Stimulated activated naive CD8-positive, alpha-beta T cell treated with anti-CD3 and anti-CD28 coated beads, Interleukin-15, Interleukin-2, amounts not matched to agents 100 ng/mL and 50 ng/mL, for 24 hours (primary cell): ENCODE data around the gene MRPS22.
A peak's percentile ranks its signal among the peaks of the same experiment; 100 is the strongest.

ENCODE experiments used
- H3K27ac Mint-ChIP-seq: one replicate; pipeline ENCODE4 v1.8.0; 2021; ENCODE audit warnings: mild to moderate bottlenecking, mixed read lengths
- H3K27me3 Mint-ChIP-seq: one replicate; pipeline ENCODE4 v1.8.0; 2021; ENCODE audit warnings: mixed read lengths
- H3K36me3 Mint-ChIP-seq: one replicate; pipeline ENCODE4 v1.8.0; 2021; ENCODE audit warnings: low read depth, mixed read lengths
- H3K4me1 Mint-ChIP-seq: one replicate; pipeline ENCODE4 v1.8.0; 2021; ENCODE audit warnings: low read depth, mixed read lengths
- H3K4me3 Mint-ChIP-seq: one replicate; pipeline ENCODE4 v1.8.0; 2021; ENCODE audit warnings: mild to moderate bottlenecking, mixed read lengths
- H3K9me3 Mint-ChIP-seq: one replicate; pipeline ENCODE4 v1.8.0; 2021; ENCODE audit warnings: mixed read lengths

Gene MRPS22

GRCh38 chr3:139340784-139341183 is 3.0 kb upstream of the MRPS22 start:
- no peak overlapping the region for H3K27ac Mint-ChIP-seq
- H3K4me1 Mint-ChIP-seq, result peaks cover 30% of the 10 kb centered on the region
- peaks cover 28% of the 10 kb centered on the region for H3K27me3 Mint-ChIP-seq

GRCh38 chr3:139342054-139342453 is 1.8 kb upstream of the MRPS22 start:
- H3K4me1 Mint-ChIP-seq, result peaks cover 30% of the 10 kb centered on the region
- no peak overlapping the region for H3K27ac Mint-ChIP-seq
- no peaks in the 10 kb centered on the region for H3K36me3 Mint-ChIP-seq
- H3K4me3 Mint-ChIP-seq, result no peak overlapping the region
- H3K27me3 Mint-ChIP-seq, result peaks cover 25% of the 10 kb centered on the region
- peaks cover 4% of the 10 kb centered on the region for H3K9me3 Mint-ChIP-seq

More at GRCh38 chr3:139340784-139341183, 3.0 kb upstream of the MRPS22 start:
- Mint-ChIP-seq H3K9me3 (peaks cover 4% of the 10 kb centered on the region), H3K4me3 (no peak overlapping the region), H3K36me3 (no peaks in the 10 kb centered on the region)

- Mint-ChIP-seq H3K4me3 (no peak overlapping the region), H3K27ac (no peak overlapping the region), H3K4me1 (peaks cover 8% of the 10 kb centered on the region), H3K9me3 (peaks cover 4% of the 10 kb centered on the region), H3K27me3 (peaks cover 1% of the 10 kb centered on the region), H3K36me3 (peaks cover 32% of the 10 kb centered on the region)
Observed at GRCh38 chr3:139346771-139347170, 3.0 kb downstream of the MRPS22 start.

GRCh38 chr3:139353920-139354556 is 10.2 kb downstream of the MRPS22 start:
- Mint-ChIP-seq H3K4me3 (no peak overlapping the region), H3K27ac (no peak overlapping the region), H3K36me3 (peaks cover 76% of the 10 kb centered on the region), H3K4me1 (peaks cover 51% of the 10 kb centered on the region), H3K27me3 (no peaks in the 10 kb centered on the region), H3K9me3 (no peaks in the 10 kb centered on the region)

- no peaks in the 10 kb centered on the region for H3K27me3 Mint-ChIP-seq
- H3K36me3 Mint-ChIP-seq, result peaks cover 76% of the 10 kb centered on the region
- H3K4me1 Mint-ChIP-seq, result peaks cover 56% of the 10 kb centered on the region
- H3K9me3 Mint-ChIP-seq, result no peaks in the 10 kb centered on the region
- H3K4me3 Mint-ChIP-seq, result no peak overlapping the region
- H3K27ac Mint-ChIP-seq, result peak overlapping the region; percentile 62
Observed at GRCh38 chr3:139354661-139355060, 10.8 kb downstream of the MRPS22 start.

- Mint-ChIP-seq H3K4me1 (peaks cover 56% of the 10 kb centered on the region), H3K27me3 (no peaks in the 10 kb centered on the region), H3K27ac (peak overlapping the region; percentile 82), H3K9me3 (no peaks in the 10 kb centered on the region), H3K36me3 (peaks cover 78% of the 10 kb centered on the region), H3K4me3 (no peak overlapping the region)
Observed at GRCh38 chr3:139355476-139355875, 11.7 kb downstream of the MRPS22 start.

- Mint-ChIP-seq H3K27me3 (no peaks in the 10 kb centered on the region), H3K9me3 (no peaks in the 10 kb centered on the region), H3K4me3 (no peak overlapping the region), H3K4me1 (peaks cover 57% of the 10 kb centered on the region), H3K27ac (peak overlapping the region; percentile 82), H3K36me3 (peaks cover 78% of the 10 kb centered on the region)
Observed at GRCh38 chr3:139355891-139356290, 12.1 kb downstream of the MRPS22 start.

GRCh38 chr3:139357899-139358298 is 14.1 kb downstream of the MRPS22 start:
- H3K36me3 Mint-ChIP-seq, result peaks cover 89% of the 10 kb centered on the region
- H3K4me1 Mint-ChIP-seq, result peaks cover 61% of the 10 kb centered on the region
- no peaks in the 10 kb centered on the region for H3K9me3 Mint-ChIP-seq
- H3K4me3 Mint-ChIP-seq, result peak overlapping the region; percentile 28
- H3K27me3 Mint-ChIP-seq, result no peaks in the 10 kb centered on the region
- peak overlapping the region; percentile 88 for H3K27ac Mint-ChIP-seq

GRCh38 chr3:139358841-139359562 is 15.2 kb downstream of the MRPS22 start:
- Mint-ChIP-seq H3K4me1 (peaks cover 56% of the 10 kb centered on the region), H3K27ac (peak overlapping the region; percentile 88), H3K4me3 (no peak overlapping the region), H3K27me3 (no peaks in the 10 kb centered on the region), H3K9me3 (no peaks in the 10 kb centered on the region), H3K36me3 (peaks cover 93% of the 10 kb centered on the region)

GRCh38 chr3:139361276-139361675 is 17.5 kb downstream of the MRPS22 start:
- no peaks in the 10 kb centered on the region for H3K27me3 Mint-ChIP-seq
- no peak overlapping the region for H3K27ac Mint-ChIP-seq
- H3K36me3 Mint-ChIP-seq, result peaks cover 93% of the 10 kb centered on the region
- peaks cover 39% of the 10 kb centered on the region for H3K4me1 Mint-ChIP-seq
- H3K9me3 Mint-ChIP-seq, result no peaks in the 10 kb centered on the region
- H3K4me3 Mint-ChIP-seq, result no peak overlapping the region

GRCh38 chr3:139364549-139364948 is 20.7 kb downstream of the MRPS22 start:
- Mint-ChIP-seq H3K4me1 (peaks cover 15% of the 10 kb centered on the region), H3K27ac (peak overlapping the region; percentile 49), H3K27me3 (no peaks in the 10 kb centered on the region), H3K4me3 (no peak overlapping the region), H3K9me3 (no peaks in the 10 kb centered on the region), H3K36me3 (peaks cover 94% of the 10 kb centered on the region)

GRCh38 chr3:139374099-139374498 is 30.3 kb downstream of the MRPS22 start:
- H3K27ac Mint-ChIP-seq, result no peak overlapping the region

GRCh38 chr3:139377378-139377777 is 33.6 kb downstream of the MRPS22 start:
- H3K27ac Mint-ChIP-seq, result no peak overlapping the region
- no peaks in the 10 kb centered on the region for H3K27me3 Mint-ChIP-seq
- no peaks in the 10 kb centered on the region for H3K9me3 Mint-ChIP-seq
- H3K4me1 Mint-ChIP-seq, result peaks cover 24% of the 10 kb centered on the region
- no peak overlapping the region for H3K4me3 Mint-ChIP-seq
- H3K36me3 Mint-ChIP-seq, result peaks cover 75% of the 10 kb centered on the region

More at GRCh38 chr3:139374099-139374498, 30.3 kb downstream of the MRPS22 start:
- Mint-ChIP-seq H3K36me3 (peaks cover 80% of the 10 kb centered on the region), H3K4me1 (peaks cover 2% of the 10 kb centered on the region), H3K4me3 (no peak overlapping the region), H3K9me3 (no peaks in the 10 kb centered on the region), H3K27me3 (no peaks in the 10 kb centered on the region)

- H3K4me1 Mint-ChIP-seq, result peaks cover 28% of the 10 kb centered on the region
- H3K27me3 Mint-ChIP-seq, result no peaks in the 10 kb centered on the region
- no peaks in the 10 kb centered on the region for H3K9me3 Mint-ChIP-seq
- peaks cover 66% of the 10 kb centered on the region for H3K36me3 Mint-ChIP-seq
- no peak overlapping the region for H3K4me3 Mint-ChIP-seq
- no peak overlapping the region for H3K27ac Mint-ChIP-seq
Observed at GRCh38 chr3:139378587-139379241, 34.9 kb downstream of the MRPS22 start.

GRCh38 chr3:139380575-139380974 is 36.8 kb downstream of the MRPS22 start:
- peak overlapping the region; percentile 64 for H3K27ac Mint-ChIP-seq
- no peaks in the 10 kb centered on the region for H3K9me3 Mint-ChIP-seq
- H3K27me3 Mint-ChIP-seq, result no peaks in the 10 kb centered on the region
- peaks cover 50% of the 10 kb centered on the region for H3K36me3 Mint-ChIP-seq
- H3K4me3 Mint-ChIP-seq, result no peak overlapping the region
- peaks cover 42% of the 10 kb centered on the region for H3K4me1 Mint-ChIP-seq
